ENCODE measurements around the gene MNT.
"Not testable (repeated sequence)": the region's sequence is repeated elsewhere in the genome, so short reads cannot be mapped to it uniquely, and the experiment has no call there.

Gene MNT

GRCh38 chr17:2400877-2401425 is at the start of gene MNT:
Gene MNT (minus strand): TSS chr17:2401060. CDS start chr17:2400712, 348 bp downstream.
- DNase-seq: peak; percentile 89 to 92

- no peak for DNase-seq
These were observed 49.3 kb upstream of the MNT start for GRCh38 chr17:2450016-2450650.

- peak in 1 of 2 experiments; percentile 51 for DNase-seq
These were observed 48.6 kb upstream of the MNT start for GRCh38 chr17:2449486-2449885.

- not testable (repeated sequence) for DNase-seq
These were observed 46.6 kb upstream of the MNT start for GRCh38 chr17:2447479-2447878.

- DNase-seq: no peak
These were observed 44.8 kb upstream of the MNT start for GRCh38 chr17:2445638-2446037.

- DNase-seq: peak in 1 of 2 experiments; percentile 44
These were observed 43.5 kb upstream of the MNT start for GRCh38 chr17:2444382-2444781.

GRCh38 chr17:2442166-2442565 is 41.3 kb upstream of the MNT start:
- no peak for DNase-seq

- DNase-seq: no peak
These were observed 40.1 kb upstream of the MNT start for GRCh38 chr17:2440930-2441329.

GRCh38 chr17:2439997-2440396 is 39.1 kb upstream of the MNT start:
- DNase-seq: not testable (repeated sequence)

- DNase-seq: no peak
These were observed 38.0 kb upstream of the MNT start for GRCh38 chr17:2438823-2439222.

- DNase-seq: peak in 1 of 2 experiments; percentile 74
These were observed 35.6 kb upstream of the MNT start for GRCh38 chr17:2436316-2436905.

- DNase-seq: peak; percentile 53 to 84
These were observed 35.0 kb upstream of the MNT start for GRCh38 chr17:2435862-2436261.

- peak in 1 of 2 experiments; percentile 42 for DNase-seq
These were observed 34.4 kb upstream of the MNT start for GRCh38 chr17:2435181-2435741.

GRCh38 chr17:2433696-2434095 is 32.8 kb upstream of the MNT start:
- DNase-seq: no peak

GRCh38 chr17:2427910-2428309 is 27.1 kb upstream of the MNT start:
- DNase-seq: no peak

- DNase-seq: no peak
These were observed 26.4 kb upstream of the MNT start for GRCh38 chr17:2427215-2427614.

- DNase-seq: peak in 1 of 2 experiments; percentile 61
These were observed 22.4 kb upstream of the MNT start for GRCh38 chr17:2423271-2423670.

GRCh38 chr17:2421315-2422147 is 20.7 kb upstream of the MNT start:
- peak in 1 of 2 experiments; percentile 74 for DNase-seq

GRCh38 chr17:2420176-2420575 is 19.3 kb upstream of the MNT start:
- no peak for DNase-seq

GRCh38 chr17:2419486-2419885 is 18.6 kb upstream of the MNT start:
- no peak for DNase-seq

- no peak for DNase-seq
These were observed 17.7 kb upstream of the MNT start for GRCh38 chr17:2418572-2418971.

GRCh38 chr17:2416010-2416734 is 15.3 kb upstream of the MNT start:
- peak in 1 of 2 experiments; percentile 71 for DNase-seq

Measured in NCI-H524 (cell line).